SH-SY5Y (cell line): Measurements from ENCODE around the gene TMEM120B.

ENCODE experiments used
- GATA2 ChIP-seq: IDR thresholded peaks from 2 replicates; pipeline ENCODE4 v1.6.1; 2011; ENCODE audit warnings: mild to moderate bottlenecking, low read depth, low read length
- GATA3 ChIP-seq: IDR thresholded peaks from 2 replicates; pipeline ENCODE4 v1.6.1; 2011; ENCODE audit warnings: low read depth, mild to moderate bottlenecking, low read length, moderate library complexity

GRCh38 chr12:121712190-121712460 is 427 bp upstream of the TMEM120B start:
- TF ChIP-seq GATA3 (no peak), GATA2 (no peak)
